Activated T-cell treated with anti-CD3 and anti-CD28 coated beads, Interleukin-2, amount 50 U/mL, for 72 hours (primary cell): ENCODE measurements around the gene TREX2. TPM values are rescaled to one million over a fixed set of nuclear protein-coding genes. Genes with fewer than 3 reads are reported as not detected.

ENCODE experiments used
- ATAC-seq, 2 donors: fragments of 150-1000 bp; cut with Tn5 transposase; replicated peaks in 1 of 2; 2 replicates each; pipeline ENCODE4 v1.10.0; 2021; ENCODE audit warnings: moderate library complexity in 2 of 2, mild to moderate bottlenecking in 1 of 2
- DNase-seq, 2 donors: peaks; one replicate each; pipeline ENCODE4 v3.0.0; 2021 to 2022; ENCODE audit warnings: mixed read lengths in 1 of 2
- H3K27ac Mint-ChIP-seq: one replicate; pipeline ENCODE4 v1.8.0; 2022; ENCODE audit warnings: mild to moderate bottlenecking, moderate library complexity, mixed read lengths
- H3K27me3 Mint-ChIP-seq: one replicate; pipeline ENCODE4 v1.8.0; 2022; ENCODE audit warnings: low read depth, mixed read lengths
- H3K36me3 Mint-ChIP-seq, 2 donors: one replicate each; pipeline ENCODE4 v1.8.0; 2022; ENCODE audit warnings: mixed read lengths in 2 of 2, mild to moderate bottlenecking in 1 of 2; ENCODE audit not compliant: insufficient read depth in 2 of 2
- H3K4me1 Mint-ChIP-seq: one replicate; pipeline ENCODE4 v1.8.0; 2022; ENCODE audit warnings: low read depth, mixed read lengths
- H3K4me3 Mint-ChIP-seq, 2 donors: one replicate each; pipeline ENCODE4 v1.8.0; 2022; ENCODE audit warnings: mild to moderate bottlenecking in 2 of 2, mixed read lengths in 2 of 2, moderate library complexity in 2 of 2
- H3K9me3 Mint-ChIP-seq, 2 donors: one replicate each; pipeline ENCODE4 v1.8.0; 2022; ENCODE audit warnings: mixed read lengths in 2 of 2
- total RNA-seq, 2 donors: library from RNA; stranded (reverse); gene quantifications; one replicate each; pipeline ENCODE4 v1.2.3, GENCODE V29; 2022

TREX2 gene
- total RNA-seq, 2 donors from 2014 or later = 2.7 to 2.8 TPM

DNA sequence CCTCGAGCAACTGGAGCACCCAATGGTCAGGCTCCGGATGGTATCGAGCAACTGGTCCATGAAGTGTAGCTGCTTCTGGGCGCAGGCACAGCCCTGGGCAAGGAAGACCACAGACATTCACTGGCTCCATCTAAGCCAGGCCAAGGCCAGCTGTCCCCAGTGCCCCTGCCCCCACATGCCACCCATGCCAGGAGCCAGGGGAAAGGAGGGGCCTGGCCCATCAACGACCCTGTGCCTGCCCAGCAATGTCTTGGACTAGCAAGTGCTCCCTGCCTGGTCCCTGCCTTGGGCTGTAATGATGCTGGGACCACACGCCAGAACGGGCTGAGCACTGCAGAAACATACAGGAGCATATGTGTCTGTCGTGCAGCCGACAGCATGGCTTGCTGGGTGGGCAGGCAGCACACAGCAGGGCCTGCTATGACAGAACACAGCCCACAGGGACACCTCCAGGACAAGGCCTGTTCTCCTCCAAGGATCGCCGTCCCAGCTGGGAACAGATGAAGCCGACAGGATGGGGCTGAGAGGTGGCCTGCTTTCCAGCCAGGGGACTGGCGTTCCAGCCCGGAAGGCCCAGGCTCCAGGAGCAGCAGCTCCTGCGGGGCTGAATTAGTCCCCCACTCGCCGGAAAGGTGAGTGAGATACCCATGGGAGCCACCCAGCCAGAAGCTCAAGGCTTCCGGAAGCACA is 11.4 kb upstream of the TREX2 start:
- DNase-seq = no peak
- no peaks in the 10 kb centered on the region for H3K4me1 Mint-ChIP-seq
- ATAC-seq = no peak
- no peak overlapping the region for H3K4me3 Mint-ChIP-seq
- H3K36me3 Mint-ChIP-seq = peaks cover 3% of the 10 kb centered on the region in 2 donors
- no peaks in the 10 kb centered on the region for H3K27me3 Mint-ChIP-seq
- no peak overlapping the region for H3K27ac Mint-ChIP-seq
- H3K9me3 Mint-ChIP-seq = no peaks in the 10 kb centered on the region

DNA sequence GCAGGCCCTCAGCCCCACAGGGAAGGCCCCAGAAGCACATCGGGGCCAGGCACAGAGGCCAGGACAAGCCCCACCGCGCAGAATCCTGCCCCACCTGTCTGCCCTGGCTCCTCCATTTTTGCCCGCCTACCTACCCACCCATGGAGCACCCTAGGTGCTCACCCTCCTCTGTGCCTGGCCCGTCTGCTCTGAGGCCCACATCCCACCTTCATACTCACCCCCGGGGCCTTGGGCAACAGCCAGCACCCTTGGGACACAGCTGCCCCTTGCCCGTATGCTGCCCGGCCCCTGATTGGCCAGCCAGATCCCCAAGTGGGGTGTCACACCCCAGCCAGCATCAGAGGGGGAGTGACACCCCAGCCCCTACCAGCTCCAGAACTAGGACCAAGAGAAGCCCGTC is 10.8 kb upstream of the TREX2 start:
- H3K4me1 Mint-ChIP-seq = no peaks in the 10 kb centered on the region
- H3K27me3 Mint-ChIP-seq = no peaks in the 10 kb centered on the region
- no peak overlapping the region for H3K4me3 Mint-ChIP-seq
- H3K36me3 Mint-ChIP-seq = peaks cover 3% of the 10 kb centered on the region in 2 donors
- no peak for DNase-seq
- H3K27ac Mint-ChIP-seq = no peak overlapping the region
- no peak for ATAC-seq
- H3K9me3 Mint-ChIP-seq = no peaks in the 10 kb centered on the region

- H3K4me3 Mint-ChIP-seq = no peak overlapping the region
- H3K4me1 Mint-ChIP-seq = no peaks in the 10 kb centered on the region
- no peak overlapping the region for H3K27ac Mint-ChIP-seq
- peaks cover 2% of the 10 kb centered on the region for H3K27me3 Mint-ChIP-seq
- DNase-seq (no peak), ATAC-seq (no peak)
- H3K9me3 Mint-ChIP-seq = no peaks in the 10 kb centered on the region
- H3K36me3 Mint-ChIP-seq = peaks cover 0 to 3% of the 10 kb centered on the region in 2 donors
Observed at GRCh38 chrX:153456161-153456560, 10.3 kb upstream of the TREX2 start.

GRCh38 chrX:153455571-153455970 is 9.7 kb upstream of the TREX2 start:
- Mint-ChIP-seq H3K27ac (no peak overlapping the region), H3K4me3 (no peak overlapping the region), H3K4me1 (no peaks in the 10 kb centered on the region), H3K9me3 (no peaks in the 10 kb centered on the region), H3K27me3 (peaks cover 7% of the 10 kb centered on the region), H3K36me3 (peaks cover 0 to 3% of the 10 kb centered on the region in 2 donors)
- ATAC-seq (no peak), DNase-seq (no peak)

DNA sequence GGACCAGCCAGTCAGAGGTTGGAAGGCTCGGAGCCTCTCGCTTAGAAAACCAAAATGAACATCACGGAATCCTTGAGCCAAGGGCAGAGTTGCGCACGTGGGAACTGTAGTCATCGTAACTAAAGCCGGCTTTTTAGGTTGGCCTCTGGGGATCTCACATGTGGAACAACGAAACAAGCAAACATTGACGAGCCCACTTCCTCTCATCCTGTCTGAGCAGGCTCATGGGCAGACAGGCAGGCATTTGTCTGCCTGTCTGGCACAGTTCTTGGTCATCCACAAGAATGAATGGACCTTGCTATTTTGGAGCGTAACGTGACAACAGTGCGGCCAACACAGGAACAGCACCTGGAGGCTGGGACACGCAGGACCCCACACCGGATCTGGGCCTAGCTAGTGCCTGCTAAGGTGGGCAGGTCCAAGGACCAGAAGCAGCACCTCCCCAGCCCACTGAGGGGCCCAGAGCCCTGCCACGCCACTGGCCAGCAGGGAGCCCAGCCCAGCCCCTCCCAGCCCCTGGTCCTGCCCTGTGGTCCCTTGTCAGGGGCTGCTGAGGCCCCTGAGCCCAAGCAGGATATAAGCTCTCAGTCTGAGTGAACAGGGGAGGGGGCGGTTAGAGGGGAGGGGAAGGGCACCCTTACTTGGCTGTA is 9.2 kb upstream of the TREX2 start:
- Mint-ChIP-seq H3K4me3 (no peak overlapping the region), H3K9me3 (no peaks in the 10 kb centered on the region), H3K27ac (no peak overlapping the region), H3K36me3 (peaks cover 0 to 3% of the 10 kb centered on the region in 2 donors), H3K27me3 (peaks cover 7% of the 10 kb centered on the region), H3K4me1 (no peaks in the 10 kb centered on the region)
- ATAC-seq = no peak
- DNase-seq = no peak

- no peak overlapping the region for H3K27ac Mint-ChIP-seq
- peaks cover 7% of the 10 kb centered on the region for H3K27me3 Mint-ChIP-seq
- no peaks in the 10 kb centered on the region for H3K4me1 Mint-ChIP-seq
- ATAC-seq (no peak), DNase-seq (no peak)
- H3K4me3 Mint-ChIP-seq = no peak overlapping the region
- no peaks in the 10 kb centered on the region for H3K36me3 Mint-ChIP-seq
- no peaks in the 10 kb centered on the region for H3K9me3 Mint-ChIP-seq
Observed at GRCh38 chrX:153450949-153451277, 5.1 kb upstream of the TREX2 start.

DNA sequence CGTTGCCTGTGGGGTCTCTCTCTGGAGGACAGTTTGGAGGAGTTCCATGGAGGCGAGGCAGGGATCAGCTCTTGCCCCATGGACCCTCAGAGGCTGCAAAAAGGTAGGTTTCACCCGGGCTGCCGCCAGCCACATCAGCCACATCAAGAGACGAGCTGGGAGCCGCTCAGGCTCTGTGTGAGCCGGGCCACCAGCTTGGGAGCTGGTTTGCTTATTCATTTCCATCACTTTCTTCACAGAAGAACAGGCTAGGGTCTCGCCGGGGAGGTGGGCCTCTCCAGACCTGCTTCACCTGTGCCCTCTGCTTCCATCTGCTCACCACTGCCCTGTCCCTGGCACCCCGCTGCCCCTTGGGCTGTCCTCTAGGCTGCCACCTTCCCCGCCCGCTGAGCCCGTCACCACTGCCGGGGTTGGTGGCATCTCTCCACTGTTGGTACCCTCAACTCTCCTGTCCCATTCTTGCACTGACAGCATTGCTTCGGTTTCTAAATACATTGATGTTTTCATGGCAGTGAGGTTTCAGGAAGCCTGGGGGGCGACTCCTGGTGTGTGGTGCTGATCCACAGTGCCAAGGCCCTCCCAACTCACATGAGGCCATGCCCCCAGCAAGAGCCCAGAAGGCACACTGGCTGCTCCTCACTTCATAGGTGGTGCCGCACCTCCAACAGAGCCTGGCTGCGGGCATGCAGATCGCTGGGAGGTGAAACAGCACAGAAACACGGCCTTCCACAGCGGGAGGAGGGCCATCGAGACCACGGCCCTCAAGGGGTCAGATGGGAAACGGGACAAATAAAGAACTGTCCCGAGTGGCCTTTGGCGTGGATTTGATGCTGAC is 4.5 kb upstream of the TREX2 start:
- no peak for DNase-seq
- Mint-ChIP-seq H3K27ac (no peak overlapping the region), H3K36me3 (no peaks in the 10 kb centered on the region), H3K9me3 (no peaks in the 10 kb centered on the region), H3K27me3 (peaks cover 7% of the 10 kb centered on the region), H3K4me3 (no peak overlapping the region), H3K4me1 (no peaks in the 10 kb centered on the region)
- ATAC-seq = no peak

GRCh38 chrX:153449368-153450113 is 3.7 kb upstream of the TREX2 start:
- no peaks in the 10 kb centered on the region for H3K9me3 Mint-ChIP-seq
- H3K4me3 Mint-ChIP-seq = no peak overlapping the region
- no peak for DNase-seq
- no peaks in the 10 kb centered on the region for H3K36me3 Mint-ChIP-seq
- H3K4me1 Mint-ChIP-seq = no peaks in the 10 kb centered on the region
- ATAC-seq = no peak
- no peak overlapping the region for H3K27ac Mint-ChIP-seq
- peaks cover 7% of the 10 kb centered on the region for H3K27me3 Mint-ChIP-seq

GRCh38 chrX:153448556-153449367 is 2.9 kb upstream of the TREX2 start:
- H3K4me3 Mint-ChIP-seq = no peak overlapping the region

DNA sequence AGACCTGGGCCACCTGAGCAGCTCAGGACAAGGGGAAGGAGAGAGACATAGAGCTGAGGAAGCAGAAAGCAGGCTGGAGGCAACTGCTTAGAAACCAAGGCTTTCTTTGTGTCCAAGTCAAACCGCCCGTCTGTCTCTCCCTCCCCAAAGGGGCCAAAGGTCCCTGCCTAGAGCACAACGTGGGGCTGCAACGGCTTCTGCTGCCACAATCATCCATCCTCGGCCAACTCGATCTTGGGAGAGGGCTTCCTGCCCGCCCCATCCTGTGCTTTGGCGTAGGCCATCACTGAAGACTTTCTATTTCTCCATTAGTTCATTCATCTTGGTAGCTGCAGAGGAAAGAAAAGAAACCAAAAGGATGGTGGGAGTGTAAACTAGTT is 1.7 kb upstream of the TREX2 start:
- H3K36me3 Mint-ChIP-seq = no peaks in the 10 kb centered on the region
- H3K9me3 Mint-ChIP-seq = no peaks in the 10 kb centered on the region
- no peaks in the 10 kb centered on the region for H3K4me1 Mint-ChIP-seq
- no peak overlapping the region for H3K4me3 Mint-ChIP-seq
- no peak overlapping the region for H3K27ac Mint-ChIP-seq
- DNase-seq (no peak), ATAC-seq (no peak)
- H3K27me3 Mint-ChIP-seq = peaks cover 7% of the 10 kb centered on the region

More at GRCh38 chrX:153448556-153449367, 2.9 kb upstream of the TREX2 start:
- Mint-ChIP-seq H3K27ac (no peak overlapping the region), H3K36me3 (no peaks in the 10 kb centered on the region), H3K27me3 (peaks cover 7% of the 10 kb centered on the region), H3K9me3 (no peaks in the 10 kb centered on the region), H3K4me1 (no peaks in the 10 kb centered on the region)
- DNase-seq (no peak), ATAC-seq (no peak)

DNA sequence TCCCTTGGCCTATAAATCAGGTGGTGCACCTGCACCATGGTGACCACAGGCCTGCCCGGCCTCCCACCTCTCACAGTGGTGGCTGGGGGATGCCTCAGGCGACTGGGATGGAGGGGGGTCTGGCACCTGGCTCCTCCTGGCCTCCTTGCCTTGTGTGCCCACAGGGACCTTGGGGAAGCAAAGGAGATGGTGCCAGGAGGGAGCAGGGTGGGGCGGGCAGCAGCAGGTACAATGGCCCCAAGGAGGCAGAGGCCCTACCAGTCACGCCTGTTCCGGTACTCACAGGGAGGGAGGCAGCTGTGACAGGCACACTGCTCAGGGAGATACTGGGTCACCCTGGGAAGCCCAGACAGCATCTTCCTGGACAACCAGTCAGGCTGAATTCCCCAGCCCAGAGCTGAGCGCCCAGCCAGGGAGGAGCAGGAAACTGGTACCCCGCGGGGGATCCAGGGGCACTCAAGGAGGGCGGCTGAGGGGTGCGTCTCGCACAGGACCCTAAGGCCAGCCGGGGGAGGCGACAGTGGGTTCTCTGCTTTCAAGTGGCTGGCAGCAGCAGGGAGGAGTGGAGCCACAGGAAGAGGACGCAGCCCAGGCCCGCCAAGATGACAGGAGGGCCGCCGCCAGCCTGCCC is 1.2 kb upstream of the TREX2 start:
- Mint-ChIP-seq H3K4me3 (no peak overlapping the region), H3K36me3 (no peaks in the 10 kb centered on the region), H3K4me1 (no peaks in the 10 kb centered on the region), H3K9me3 (no peaks in the 10 kb centered on the region), H3K27ac (no peak overlapping the region), H3K27me3 (peaks cover 7% of the 10 kb centered on the region)
- ATAC-seq (no peak), DNase-seq (no peak)

DNA sequence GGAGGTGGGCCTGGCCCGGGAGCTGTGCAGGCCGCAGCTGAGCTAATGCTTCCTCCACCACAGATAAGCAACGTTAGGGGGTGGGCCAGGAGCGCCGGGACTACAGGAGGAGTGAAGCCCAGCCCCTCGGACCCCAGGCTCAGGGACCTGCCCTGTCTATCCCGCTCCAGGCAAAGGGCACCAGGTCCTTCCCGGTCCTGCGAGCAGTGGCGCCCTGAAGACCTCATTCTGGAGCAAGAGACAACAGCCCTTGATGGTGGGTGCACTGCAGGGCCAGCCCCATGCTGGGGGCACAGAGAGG is 730 bp upstream of the TREX2 start:
- no peaks in the 10 kb centered on the region for H3K36me3 Mint-ChIP-seq
- H3K9me3 Mint-ChIP-seq = no peaks in the 10 kb centered on the region
- ATAC-seq (no peak), DNase-seq (no peak)
- H3K27me3 Mint-ChIP-seq = peaks cover 7% of the 10 kb centered on the region
- no peaks in the 10 kb centered on the region for H3K4me1 Mint-ChIP-seq
- no peak overlapping the region for H3K27ac Mint-ChIP-seq
- H3K4me3 Mint-ChIP-seq = no peak overlapping the region
